DND-41 (cell line): ENCODE results near the gene HDGFL3.

ENCODE experiments used
- ATAC-seq: fragments of 200-7000 bp; cut with Tn5 transposase; 3 replicates; pipeline ENCODE4 v1.9.1; 2021; ENCODE audit warnings: low read depth; ENCODE audit not compliant: insufficient read depth
- DNase-seq: peaks from one replicate; pipeline ENCODE4 v3.0.0-alpha.2; 2020
- H2AFZ ChIP-seq: 2 replicates; pipeline ENCODE4 v1.6.0; 2012; ENCODE audit warnings: low read depth, low read length
- H3K27ac ChIP-seq: 2 replicates; pipeline ENCODE4 v1.5.1; 2012; ENCODE audit warnings: low read length, inconsistent platforms
- H3K27me3 ChIP-seq: fragments of 200-600 bp; sonication (generic); 2 replicates; pipeline ENCODE4 v1.6.0; 2012; ENCODE audit warnings: low read length, mild to moderate bottlenecking, inconsistent platforms; ENCODE audit not compliant: insufficient read depth, poor library complexity
- H3K36me3 ChIP-seq: 2 replicates; pipeline ENCODE4 v1.5.1; 2012; ENCODE audit warnings: low read length, inconsistent platforms; ENCODE audit not compliant: insufficient read depth
- H3K4me1 ChIP-seq: 2 replicates; pipeline ENCODE4 v1.5.1; 2012; ENCODE audit warnings: mild to moderate bottlenecking, low read length; ENCODE audit not compliant: insufficient read depth
- H3K4me2 ChIP-seq: 2 replicates; pipeline ENCODE4 v1.6.0; 2012; ENCODE audit warnings: mild to moderate bottlenecking, moderate library complexity, low read length, inconsistent platforms; ENCODE audit not compliant: insufficient read depth
- H3K4me3 ChIP-seq, 2 experiments: fragments of 200-600 bp in 1 of 2; shearing (Covaris generic) in 1 of 2; 2 replicates each; pipeline ENCODE4 v1.5.1; 2012 to 2016; ENCODE audit warnings: inconsistent platforms in 2 of 2, low read length in 2 of 2, mild to moderate bottlenecking in 2 of 2, low read depth in 1 of 2, moderate library complexity in 1 of 2
- H3K79me2 ChIP-seq: 2 replicates; pipeline ENCODE4 v1.6.0; 2012; ENCODE audit warnings: low read length, inconsistent platforms; ENCODE audit not compliant: insufficient read depth
- H3K9ac ChIP-seq: 2 replicates; pipeline ENCODE4 v1.6.0; 2012; ENCODE audit warnings: low read depth, mild to moderate bottlenecking, inconsistent platforms, low read length, moderate library complexity
- H3K9me3 ChIP-seq: 2 replicates; pipeline ENCODE4 v1.5.1; 2012; ENCODE audit warnings: low read length, moderate library complexity, mild to moderate bottlenecking, inconsistent platforms; ENCODE audit not compliant: insufficient read depth, severe bottlenecking
- H4K20me1 ChIP-seq: 2 replicates; pipeline ENCODE4 v1.6.0; 2012; ENCODE audit warnings: low read length; ENCODE audit not compliant: insufficient read depth
- EZH2 ChIP-seq: IDR thresholded peaks from 3 replicates; pipeline ENCODE4 v1.6.1; 2012; ENCODE audit warnings: borderline replicate concordance, low read depth, mild to moderate bottlenecking, moderate library complexity, low read length, inconsistent platforms; ENCODE audit not compliant: severe bottlenecking
- TF ChIP-seq, protein P1 (sequence below): IDR thresholded peaks from 2 replicates; pipeline ENCODE4 v1.5.1; 2012; ENCODE audit warnings: borderline replicate concordance, low read length, moderate library complexity, mild to moderate bottlenecking; ENCODE audit not compliant: poor library complexity, severe bottlenecking; ENCODE audit errors: extremely low read depth

Gene HDGFL3

DNA sequence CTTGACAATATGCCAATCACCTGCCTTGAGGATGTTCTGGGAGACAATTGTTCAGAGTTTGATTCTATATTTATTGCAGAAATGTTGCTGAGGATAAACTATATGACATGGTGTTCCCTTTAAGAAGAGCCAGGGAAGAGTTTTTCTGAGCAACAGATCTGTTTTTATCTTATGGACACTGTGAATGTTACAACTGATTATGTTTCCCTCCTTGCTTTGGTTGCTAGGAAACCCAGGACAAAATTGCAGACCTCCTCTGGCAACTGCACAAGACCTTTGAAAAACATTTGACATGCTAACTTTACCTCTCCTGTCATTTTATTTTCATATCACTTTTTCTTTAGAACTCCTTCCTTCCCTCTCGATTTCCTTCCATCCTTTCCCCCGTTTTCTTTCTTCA, 108.3 kb downstream of the HDGFL3 start:
- H4K20me1 ChIP-seq: no peaks in the 10 kb centered on the region
- peaks cover 7% of the 10 kb centered on the region for H3K27me3 ChIP-seq
- no peaks in the 10 kb centered on the region for H3K36me3 ChIP-seq
- DNase-seq (no peak), ATAC-seq (no peak)
- no peak overlapping the region for H3K4me3 ChIP-seq
- no peaks in the 10 kb centered on the region for H3K4me1 ChIP-seq
- no peak overlapping the region for H3K4me2 ChIP-seq
- TF ChIP-seq EZH2: no peak
- TF ChIP-seq, protein P1, sequence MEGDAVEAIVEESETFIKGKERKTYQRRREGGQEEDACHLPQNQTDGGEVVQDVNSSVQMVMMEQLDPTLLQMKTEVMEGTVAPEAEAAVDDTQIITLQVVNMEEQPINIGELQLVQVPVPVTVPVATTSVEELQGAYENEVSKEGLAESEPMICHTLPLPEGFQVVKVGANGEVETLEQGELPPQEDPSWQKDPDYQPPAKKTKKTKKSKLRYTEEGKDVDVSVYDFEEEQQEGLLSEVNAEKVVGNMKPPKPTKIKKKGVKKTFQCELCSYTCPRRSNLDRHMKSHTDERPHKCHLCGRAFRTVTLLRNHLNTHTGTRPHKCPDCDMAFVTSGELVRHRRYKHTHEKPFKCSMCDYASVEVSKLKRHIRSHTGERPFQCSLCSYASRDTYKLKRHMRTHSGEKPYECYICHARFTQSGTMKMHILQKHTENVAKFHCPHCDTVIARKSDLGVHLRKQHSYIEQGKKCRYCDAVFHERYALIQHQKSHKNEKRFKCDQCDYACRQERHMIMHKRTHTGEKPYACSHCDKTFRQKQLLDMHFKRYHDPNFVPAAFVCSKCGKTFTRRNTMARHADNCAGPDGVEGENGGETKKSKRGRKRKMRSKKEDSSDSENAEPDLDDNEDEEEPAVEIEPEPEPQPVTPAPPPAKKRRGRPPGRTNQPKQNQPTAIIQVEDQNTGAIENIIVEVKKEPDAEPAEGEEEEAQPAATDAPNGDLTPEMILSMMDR: no peak
- no peaks in the 10 kb centered on the region for H3K9me3 ChIP-seq
- H3K9ac ChIP-seq: no peak overlapping the region
- no peaks in the 10 kb centered on the region for H3K79me2 ChIP-seq
- H2AFZ ChIP-seq: no peak overlapping the region
- H3K27ac ChIP-seq: no peak overlapping the region

DNA sequence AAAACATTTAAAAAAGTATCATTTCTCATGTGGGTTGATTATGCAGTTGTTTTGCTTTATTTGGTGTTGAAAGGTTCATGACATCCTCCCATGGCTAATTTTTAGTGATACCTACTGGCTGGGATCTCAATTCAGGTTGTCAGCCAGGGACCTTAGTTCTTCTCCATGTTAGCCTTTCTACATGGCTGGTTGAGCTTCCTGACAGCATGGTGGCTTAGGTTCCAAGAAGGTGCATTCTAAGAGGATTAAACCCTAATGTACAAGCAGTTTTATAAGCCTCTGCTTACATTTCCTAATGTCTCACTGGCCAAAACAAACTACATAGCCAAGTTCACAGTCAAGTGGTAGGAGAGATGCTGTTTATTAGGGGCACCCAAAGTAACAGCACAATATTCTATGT, 109.5 kb downstream of the HDGFL3 start:
- no peak overlapping the region for H3K4me2 ChIP-seq
- no peak overlapping the region for H2AFZ ChIP-seq
- H3K4me1 ChIP-seq: no peaks in the 10 kb centered on the region
- no peak for ATAC-seq
- H3K27me3 ChIP-seq: peaks cover 7% of the 10 kb centered on the region
- H3K36me3 ChIP-seq: no peaks in the 10 kb centered on the region
- H4K20me1 ChIP-seq: no peaks in the 10 kb centered on the region
- H3K79me2 ChIP-seq: no peaks in the 10 kb centered on the region
- no peaks in the 10 kb centered on the region for H3K9me3 ChIP-seq
- H3K4me3 ChIP-seq: no peak overlapping the region
- no peak overlapping the region for H3K9ac ChIP-seq
- no peak for TF ChIP-seq EZH2
- TF ChIP-seq, protein P1: no peak
- no peak for DNase-seq
- no peak overlapping the region for H3K27ac ChIP-seq

DNA sequence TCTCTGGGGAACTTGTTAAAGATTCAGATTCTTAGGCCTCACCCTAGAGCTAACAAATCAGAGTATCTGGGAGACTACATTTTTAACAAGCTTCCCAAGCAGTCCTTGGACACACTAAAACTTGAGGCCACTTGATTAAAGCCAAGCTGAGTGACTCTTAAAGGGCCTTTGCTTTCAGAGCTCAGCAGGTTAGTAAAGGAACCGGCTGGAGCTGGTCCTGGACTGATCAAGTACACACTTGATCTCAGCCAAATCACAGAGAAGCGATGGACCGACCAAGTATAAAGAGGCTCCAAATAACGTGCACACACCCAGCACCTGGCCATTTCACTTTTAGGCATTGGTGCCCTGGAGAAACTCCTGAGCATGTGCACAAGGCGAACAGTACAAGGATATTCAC, 113.0 kb downstream of the HDGFL3 start:
- H3K9ac ChIP-seq: no peak overlapping the region
- H3K4me2 ChIP-seq: no peak overlapping the region
- no peak overlapping the region for H2AFZ ChIP-seq
- H3K27me3 ChIP-seq: peaks cover 7% of the 10 kb centered on the region
- H3K4me1 ChIP-seq: no peaks in the 10 kb centered on the region
- no peak for ATAC-seq
- no peaks in the 10 kb centered on the region for H3K9me3 ChIP-seq
- no peak overlapping the region for H3K27ac ChIP-seq
- TF ChIP-seq EZH2: no peak
- TF ChIP-seq, protein P1: no peak
- no peaks in the 10 kb centered on the region for H3K79me2 ChIP-seq
- DNase-seq: no peak
- H3K36me3 ChIP-seq: no peaks in the 10 kb centered on the region
- no peaks in the 10 kb centered on the region for H4K20me1 ChIP-seq
- no peak overlapping the region for H3K4me3 ChIP-seq
